Immature natural killer cell (primary cell): Measurements from ENCODE around the gene PZP. TPM values are rescaled to one million over a fixed set of nuclear protein-coding genes. Genes with fewer than 3 reads are reported as not detected.
A peak's percentile ranks its signal among the peaks of the same experiment; 100 is the strongest.
"Not testable (repeated sequence)": the region's sequence is repeated elsewhere in the genome, so short reads cannot be mapped to it uniquely, and the experiment has no call there.

Experiments
- DNase-seq, 3 donors: peaks; one replicate each; pipeline ENCODE4 v3.0.0; 2022; ENCODE audit warnings: mixed read lengths in 1 of 3
- H3K27ac Mint-ChIP-seq, 6 donors: one replicate each; pipeline ENCODE4 v1.8.0; 2020; ENCODE audit warnings: mixed read lengths in 6 of 6, mild to moderate bottlenecking in 5 of 6, inconsistent platforms in 4 of 6, moderate library complexity in 3 of 6
- H3K27me3 Mint-ChIP-seq, 3 donors: one replicate each; pipeline ENCODE4 v1.8.0; 2020 to 2021; ENCODE audit warnings: low read depth in 3 of 3, mild to moderate bottlenecking in 3 of 3, mixed read lengths in 3 of 3, moderate library complexity in 3 of 3, inconsistent platforms in 1 of 3
- H3K36me3 Mint-ChIP-seq, 3 donors: one replicate each; pipeline ENCODE4 v1.8.0; 2020; ENCODE audit warnings: mixed read lengths in 3 of 3, inconsistent platforms in 2 of 3, mild to moderate bottlenecking in 2 of 3
- H3K4me1 Mint-ChIP-seq, 2 donors: one replicate each; pipeline ENCODE4 v1.8.0; 2020; ENCODE audit warnings: inconsistent platforms in 2 of 2, mild to moderate bottlenecking in 2 of 2, mixed read lengths in 2 of 2, moderate library complexity in 1 of 2
- H3K4me3 Mint-ChIP-seq, 5 donors: one replicate each; pipeline ENCODE4 v1.8.0; 2020; ENCODE audit warnings: mild to moderate bottlenecking in 5 of 5, mixed read lengths in 5 of 5, inconsistent platforms in 3 of 5, moderate library complexity in 3 of 5
- H3K9me3 Mint-ChIP-seq, 6 donors: one replicate each; pipeline ENCODE4 v1.8.0; 2020; ENCODE audit warnings: mild to moderate bottlenecking in 6 of 6, mixed read lengths in 6 of 6, inconsistent platforms in 4 of 6, moderate library complexity in 3 of 6
- polyA plus RNA-seq, 3 donors: library from polyadenylated mRNA; unstranded; fragments of 300-500 nt; fragmentation: Illumina TruSeq; gene quantifications; one replicate each; pipeline ENCODE4 v1.2.3, GENCODE V29; 2021

The PZP gene
- polyA plus RNA-seq, 3 donors from 2014 or later, result 0.22 to 0.62 TPM; not detected in 1

DNA sequence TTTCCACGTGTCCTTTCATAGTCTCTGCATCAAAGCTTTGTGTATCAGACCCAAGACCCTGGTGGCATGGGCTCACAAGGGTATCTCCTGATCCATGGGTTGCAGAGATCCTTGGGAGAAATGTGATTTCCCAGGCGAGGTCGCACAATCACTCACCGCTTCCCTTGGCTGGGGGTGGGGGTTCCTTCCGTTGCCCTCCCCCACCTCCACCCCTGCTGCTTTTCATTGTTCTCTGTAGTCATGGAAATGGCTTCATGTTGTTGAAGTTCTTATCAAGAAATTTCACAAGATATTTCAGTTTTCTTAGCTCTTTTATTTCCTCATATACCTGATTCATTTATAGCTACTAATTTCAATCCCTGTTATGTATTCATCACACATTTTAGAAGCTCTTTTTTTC lies 40.9 kb downstream of the PZP start:
- not testable (repeated sequence) for H3K4me1 Mint-ChIP-seq, H3K4me3 Mint-ChIP-seq
- peaks cover 14 to 25% (median 15%) of the 10 kb centered on the region in 3 donors for H3K36me3 Mint-ChIP-seq

GRCh38 chr12:9163392-9163791 lies 44.8 kb downstream of the PZP start:
- Mint-ChIP-seq H3K4me1 (peaks cover 0 to 5% of the 10 kb centered on the region in 2 donors), H3K27ac (no peak overlapping the region), H3K27me3 (peaks cover 0 to 4% (median 0%) of the 10 kb centered on the region in 3 donors), H3K4me3 (no peak overlapping the region), H3K36me3 (peaks cover 5 to 21% (median 5%) of the 10 kb centered on the region in 3 donors), H3K9me3 (no peaks in the 10 kb centered on the region)
- no peak for DNase-seq

More for the DNA sequence above, 40.9 kb downstream of the PZP start:
- not testable (repeated sequence) for DNase-seq, H3K9me3 Mint-ChIP-seq, H3K27me3 Mint-ChIP-seq
- peak overlapping the region in 1 of 6 donors; percentile 4 for H3K27ac Mint-ChIP-seq

- Mint-ChIP-seq H3K27me3 (peaks cover 0 to 4% (median 1%) of the 10 kb centered on the region in 3 donors), H3K36me3 (peaks cover 3 to 25% (median 16%) of the 10 kb centered on the region in 3 donors), H3K4me1 (peaks cover 0 to 13% of the 10 kb centered on the region in 2 donors), H3K4me3 (no peak overlapping the region), H3K9me3 (no peaks in the 10 kb centered on the region), H3K27ac (no peak overlapping the region)
- DNase-seq, result no peak
Observed at GRCh38 chr12:9156119-9156518, 52.1 kb downstream of the PZP start.

DNA sequence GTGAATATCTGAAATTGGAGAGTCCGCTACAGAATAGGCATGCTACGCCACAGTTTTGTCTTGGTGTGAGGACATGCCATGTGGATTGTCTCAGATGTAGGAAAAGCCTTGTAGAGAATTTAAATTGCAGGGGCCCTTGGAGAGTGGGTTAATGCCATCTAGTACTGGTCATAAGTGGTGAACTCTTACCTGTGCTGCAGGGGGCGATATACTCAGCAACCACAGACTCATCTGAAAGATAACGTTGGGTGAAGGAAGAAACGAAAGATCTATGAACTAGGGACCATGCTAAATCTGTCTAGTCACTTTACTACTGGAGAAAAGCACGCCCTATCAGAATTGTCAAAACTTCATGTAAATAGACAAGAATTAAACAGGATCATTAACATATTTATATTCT lies 58.8 kb downstream of the PZP start:
- Mint-ChIP-seq H3K36me3 (peaks cover 19 to 38% (median 21%) of the 10 kb centered on the region in 3 donors), H3K4me1 (peaks cover 6 to 23% of the 10 kb centered on the region in 2 donors), H3K27ac (no peak overlapping the region), H3K27me3 (peaks cover 0 to 3% (median 2%) of the 10 kb centered on the region in 3 donors), H3K4me3 (no peak overlapping the region), H3K9me3 (peaks cover 3 to 20% (median 7%) of the 10 kb centered on the region in 6 donors)
- DNase-seq, result no peak

DNA sequence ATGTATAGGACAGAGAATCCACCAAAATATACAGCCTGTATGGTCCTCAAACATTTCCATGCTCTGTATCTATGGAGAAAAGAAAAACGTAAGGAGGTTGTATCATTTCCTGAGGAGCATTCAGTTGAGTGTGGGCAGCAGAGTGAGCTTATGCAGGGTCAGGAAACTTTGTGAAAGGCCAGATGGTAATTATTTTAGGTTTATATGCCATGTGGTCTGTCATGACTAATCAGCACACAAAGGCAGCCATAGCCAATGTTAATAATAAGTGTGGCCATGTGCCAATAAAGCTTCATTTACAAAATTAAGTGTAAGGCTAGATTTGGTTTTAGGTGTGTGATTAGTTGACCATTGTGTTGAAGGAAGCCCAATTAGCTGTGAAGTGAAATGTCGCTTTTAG lies 59.3 kb downstream of the PZP start:
- Mint-ChIP-seq H3K4me3 (no peak overlapping the region), H3K4me1 (peaks cover 10 to 26% of the 10 kb centered on the region in 2 donors), H3K27me3 (peaks cover 0 to 3% (median 3%) of the 10 kb centered on the region in 3 donors), H3K9me3 (peaks cover 4 to 24% (median 8%) of the 10 kb centered on the region in 6 donors), H3K27ac (no peak overlapping the region), H3K36me3 (peaks cover 19 to 40% (median 25%) of the 10 kb centered on the region in 3 donors)
- DNase-seq, result no peak

- H3K4me3 Mint-ChIP-seq, result no peak overlapping the region
Observed at GRCh38 chr12:9147461-9147860, 60.7 kb downstream of the PZP start.

GRCh38 chr12:9144730-9145106 lies 63.5 kb downstream of the PZP start:
- Mint-ChIP-seq H3K4me1 (peaks cover 27 to 35% of the 10 kb centered on the region in 2 donors), H3K27ac (peak overlapping the region in 2 of 6 donors; percentile 29 to 58), H3K36me3 (peaks cover 17 to 26% (median 23%) of the 10 kb centered on the region in 3 donors), H3K9me3 (peaks cover 5 to 26% (median 8%) of the 10 kb centered on the region in 6 donors), H3K4me3 (no peak overlapping the region), H3K27me3 (peaks cover 0 to 5% (median 1%) of the 10 kb centered on the region in 3 donors)
- no peak for DNase-seq

More at GRCh38 chr12:9147461-9147860, 60.7 kb downstream of the PZP start:
- H3K27ac Mint-ChIP-seq, result peak overlapping the region in 5 of 6 donors; percentile 6 to 68 (median 36)
- H3K27me3 Mint-ChIP-seq, result peaks cover 0 to 5% (median 3%) of the 10 kb centered on the region in 3 donors
- H3K36me3 Mint-ChIP-seq, result peaks cover 19 to 30% (median 23%) of the 10 kb centered on the region in 3 donors
- peaks cover 5 to 26% (median 8%) of the 10 kb centered on the region in 6 donors for H3K9me3 Mint-ChIP-seq
- H3K4me1 Mint-ChIP-seq, result peaks cover 21 to 32% of the 10 kb centered on the region in 2 donors
- no peak for DNase-seq

DNA sequence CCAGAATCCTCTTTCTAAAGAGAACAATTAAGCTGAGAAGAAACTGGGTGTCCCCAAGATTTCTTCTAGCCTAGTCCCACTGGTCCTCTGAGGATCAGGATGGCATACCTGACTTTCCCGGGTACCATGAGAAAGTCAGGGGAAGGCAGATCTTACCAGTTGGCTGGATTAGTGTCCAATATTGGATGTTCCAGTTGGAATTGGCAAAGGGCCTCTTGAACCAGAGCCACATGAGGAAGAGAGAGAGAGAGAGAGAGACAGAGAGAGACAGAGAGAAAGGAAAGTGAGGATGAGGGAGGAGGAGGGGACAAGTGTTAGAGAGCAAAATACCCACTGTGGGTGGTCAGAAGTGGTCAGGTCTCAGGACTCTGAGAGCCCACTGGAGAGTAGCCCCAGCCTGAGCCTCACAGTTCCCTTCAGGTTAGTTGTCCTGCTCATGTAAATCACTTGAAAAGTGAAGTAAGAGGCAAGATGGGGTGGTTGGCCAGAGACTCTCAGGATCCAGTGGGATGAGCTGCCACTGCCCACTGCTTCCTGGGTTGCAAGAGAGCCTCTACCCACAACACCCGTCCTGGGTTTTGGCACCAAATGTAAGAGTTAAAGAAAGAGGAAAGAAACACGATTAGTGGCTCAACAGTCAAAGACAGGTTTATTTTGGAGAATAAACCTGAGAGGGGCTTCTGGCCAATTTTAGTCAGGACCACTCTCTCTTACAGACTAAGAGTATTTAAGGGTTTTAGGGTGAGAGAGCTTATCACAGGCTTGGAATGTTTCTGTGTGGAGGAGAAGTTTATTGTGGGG lies 64.1 kb downstream of the PZP start:
- Mint-ChIP-seq H3K4me1 (peaks cover 33 to 40% of the 10 kb centered on the region in 2 donors), H3K36me3 (peaks cover 15 to 26% (median 23%) of the 10 kb centered on the region in 3 donors), H3K27ac (peak overlapping the region in 5 of 6 donors; percentile 25 to 58 (median 37)), H3K9me3 (peaks cover 5 to 26% (median 8%) of the 10 kb centered on the region in 6 donors), H3K4me3 (no peak overlapping the region), H3K27me3 (peaks cover 0 to 5% (median 3%) of the 10 kb centered on the region in 3 donors)
- DNase-seq, result no peak

- Mint-ChIP-seq H3K9me3 (peaks cover 5 to 26% (median 8%) of the 10 kb centered on the region in 6 donors), H3K27me3 (peaks cover 0 to 5% (median 2%) of the 10 kb centered on the region in 3 donors), H3K27ac (no peak overlapping the region), H3K4me1 (peaks cover 41 to 45% of the 10 kb centered on the region in 2 donors), H3K36me3 (peaks cover 15 to 26% (median 23%) of the 10 kb centered on the region in 3 donors), H3K4me3 (no peak overlapping the region)
- no peak for DNase-seq
Observed at GRCh38 chr12:9143137-9143536, 65.1 kb downstream of the PZP start.

DNA sequence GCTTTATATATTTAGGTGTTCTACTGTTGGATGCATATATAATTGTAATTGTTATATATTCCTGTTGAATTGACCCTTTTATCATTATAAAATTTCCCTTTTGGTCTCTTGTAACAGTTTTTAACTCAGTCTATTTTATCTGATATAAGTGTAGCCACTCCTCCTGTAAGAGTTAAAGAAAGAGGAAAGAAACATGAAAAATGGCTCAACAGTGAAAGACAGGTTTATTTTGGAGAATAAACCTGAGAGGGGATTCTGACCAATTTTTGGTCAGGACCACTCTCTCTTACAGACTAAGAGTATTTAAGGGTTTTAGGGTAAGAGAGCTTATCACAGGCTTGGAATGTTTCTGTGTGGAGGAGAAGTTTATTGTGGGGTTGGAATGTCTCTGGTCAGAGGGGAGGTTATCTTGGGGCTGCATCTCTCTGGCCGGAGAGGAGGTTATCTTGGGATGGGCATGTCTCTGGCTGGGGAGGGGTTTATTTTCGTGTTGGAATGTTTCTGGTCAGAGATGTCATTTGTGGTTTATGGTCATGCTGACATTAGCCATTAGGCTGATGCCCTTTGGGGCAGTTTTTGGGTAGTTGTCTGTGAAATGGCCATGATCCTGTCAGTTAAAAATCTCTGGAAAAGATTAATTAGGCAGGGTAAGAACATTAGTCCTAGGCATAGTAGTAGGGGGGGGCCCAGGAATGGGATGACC lies 68.5 kb downstream of the PZP start:
- peak overlapping the region in 1 of 6 donors; percentile 38 for H3K27ac Mint-ChIP-seq
- not testable (repeated sequence) for DNase-seq, H3K27me3 Mint-ChIP-seq, H3K4me3 Mint-ChIP-seq
- peaks cover 2 to 13% (median 9%) of the 10 kb centered on the region in 3 donors for H3K36me3 Mint-ChIP-seq
- peaks cover 32 to 39% of the 10 kb centered on the region in 2 donors for H3K4me1 Mint-ChIP-seq
- H3K9me3 Mint-ChIP-seq, result peaks cover 0 to 10% (median 3%) of the 10 kb centered on the region in 6 donors

DNA sequence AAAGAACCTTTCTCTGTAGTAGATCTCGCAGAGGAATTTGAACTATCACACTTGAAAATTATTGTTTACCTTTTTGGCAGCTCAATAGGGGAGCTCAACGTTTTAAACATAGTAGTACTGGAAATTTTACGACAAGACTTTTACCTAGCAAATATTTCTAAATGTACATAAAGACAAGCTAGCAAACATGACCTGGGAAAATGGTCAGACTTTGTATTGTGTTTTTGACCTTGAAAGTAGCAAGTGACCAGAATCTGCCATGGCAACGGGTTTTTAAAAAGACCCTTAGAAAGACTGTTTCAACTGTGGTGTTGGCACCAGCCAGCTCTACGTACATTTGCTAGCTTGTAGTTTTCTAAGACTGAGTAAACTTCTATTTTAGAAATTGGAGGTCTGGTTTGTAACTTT lies 72.3 kb downstream of the PZP start:
- Mint-ChIP-seq H3K27me3 (peaks cover 0 to 3% (median 2%) of the 10 kb centered on the region in 3 donors), H3K4me3 (no peak overlapping the region), H3K9me3 (no peaks in the 10 kb centered on the region), H3K27ac (no peak overlapping the region), H3K4me1 (peaks cover 19 to 29% of the 10 kb centered on the region in 2 donors), H3K36me3 (no peaks in the 10 kb centered on the region)
- DNase-seq, result no peak

DNA sequence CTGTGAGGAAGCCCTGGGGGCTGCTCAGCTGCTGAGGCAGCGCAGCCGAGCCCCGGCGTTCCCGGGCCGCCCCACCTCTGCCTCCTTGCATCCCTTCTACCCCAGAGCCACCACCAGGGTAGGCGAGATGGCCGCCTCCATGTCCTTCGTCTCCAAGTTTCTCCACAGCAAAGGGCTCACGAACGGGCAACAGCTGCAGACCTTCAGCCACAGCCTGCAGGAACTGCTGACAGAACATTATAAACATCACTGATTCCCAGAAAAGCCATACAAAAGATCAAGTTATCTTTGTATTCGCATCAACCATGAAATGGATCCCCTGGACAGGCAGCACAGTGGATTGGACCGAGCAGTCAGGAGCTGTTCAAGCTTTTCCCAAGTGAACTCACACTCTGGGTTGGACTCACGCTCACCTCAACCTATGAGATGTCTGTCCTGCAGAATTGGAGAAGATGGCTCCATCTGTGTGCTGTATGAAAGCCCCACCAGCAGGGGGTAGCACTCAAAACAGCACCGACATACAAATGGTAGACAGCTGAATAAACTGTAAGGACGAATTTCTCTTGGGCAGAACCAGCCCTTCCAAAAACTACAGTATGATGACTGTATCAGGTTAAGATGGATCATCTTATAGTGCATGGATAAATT lies 73.1 kb downstream of the PZP start:
- H3K27ac Mint-ChIP-seq, result no peak overlapping the region
- peaks cover 0 to 3% (median 2%) of the 10 kb centered on the region in 3 donors for H3K27me3 Mint-ChIP-seq
- H3K4me1 Mint-ChIP-seq, result peaks cover 18 to 29% of the 10 kb centered on the region in 2 donors
- peaks cover 0 to 5% (median 3%) of the 10 kb centered on the region in 3 donors for H3K36me3 Mint-ChIP-seq
- DNase-seq, result no peak
- H3K4me3 Mint-ChIP-seq, result no peak overlapping the region
- H3K9me3 Mint-ChIP-seq, result no peaks in the 10 kb centered on the region

DNA sequence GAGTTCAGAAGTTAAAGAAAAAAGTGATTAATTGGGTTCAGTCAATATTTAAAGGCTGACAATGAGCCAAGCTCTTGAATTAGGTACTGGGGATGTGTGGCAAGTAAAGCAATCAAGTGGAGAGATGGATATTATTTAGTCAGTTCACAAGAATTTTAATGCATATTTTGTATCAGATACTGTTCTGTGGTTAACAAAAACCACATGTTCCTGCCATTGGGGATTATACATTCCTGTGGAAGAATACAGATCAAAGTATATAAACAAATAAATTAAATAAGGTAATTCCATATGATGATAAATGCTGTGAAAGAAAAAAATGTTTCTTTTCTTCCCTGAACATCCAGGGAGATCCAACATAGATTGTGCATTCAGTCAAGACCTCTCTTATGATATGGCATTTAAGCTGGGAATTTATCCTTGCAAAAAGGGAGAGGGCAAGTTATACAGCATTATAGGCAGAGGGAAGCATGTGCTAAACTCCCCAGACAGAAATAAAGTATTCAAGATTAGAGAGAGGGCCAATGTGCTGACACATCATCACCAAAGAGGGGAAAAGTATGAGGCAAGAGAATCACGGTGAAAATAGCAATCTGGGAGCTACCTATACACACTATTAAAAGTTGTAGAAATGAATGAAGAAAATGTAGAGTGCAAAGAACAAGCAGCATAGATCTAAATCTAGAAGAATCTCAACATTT lies 74.8 kb downstream of the PZP start:
- H3K27ac Mint-ChIP-seq, result peak overlapping the region in 3 of 6 donors; percentile 8 to 55 (median 26)
- peaks cover 0 to 3% (median 0%) of the 10 kb centered on the region in 3 donors for H3K27me3 Mint-ChIP-seq
- peaks cover 1 to 15% of the 10 kb centered on the region in 2 donors for H3K4me1 Mint-ChIP-seq
- no peak for DNase-seq
- H3K9me3 Mint-ChIP-seq, result no peaks in the 10 kb centered on the region
- no peak overlapping the region for H3K4me3 Mint-ChIP-seq
- H3K36me3 Mint-ChIP-seq, result peaks cover 6 to 10% (median 7%) of the 10 kb centered on the region in 3 donors
